Measurements from ENCODE around the gene CADM1. TPM values are rescaled to one million over a fixed set of nuclear protein-coding genes. Genes with fewer than 3 reads are reported as not detected.

The CADM1 gene
- total RNA-seq, 2 experiments from 2014 or later, result 59.7 to 89.7 TPM

GRCh38 chr11:115322553-115323203, 181.5 kb downstream of the CADM1 start:
- POLR2A ChIA-PET, result no interaction called here
- Histone ChIP-seq H4K20me1 (ENCODE audit: insufficient read depth, low read length) (0 out of 2 replicates have a peak, but pooled peaks cover 4% of the 10 kb centered on the region), H3K79me2 (ENCODE audit: insufficient read depth, low read depth, low read length) (no peaks in the 10 kb centered on the region), H3K9me2 (ENCODE audit: insufficient read depth, low read length) (no peaks in the 10 kb centered on the region), H3K9me3 (ENCODE audit: low read length) (no peaks in the 10 kb centered on the region), H3K36me3 (ENCODE audit: insufficient read depth, low read length) (no peaks in the 10 kb centered on the region), H3K27ac (ENCODE audit: low read depth, low read length, poor library complexity, severe bottlenecking) (no peak overlapping the region), H2AFZ (ENCODE audit: low read length) (no peak overlapping the region), H3K4me2 (ENCODE audit: low read length) (no peak overlapping the region), H3K4me1 (ENCODE audit: insufficient read depth, low read length, poor library complexity, severe bottlenecking) (no peaks in the 10 kb centered on the region), H3K4me3 (ENCODE audit: low read depth, low read length, poor library complexity, severe bottlenecking) (no peak overlapping the region)
- DNase-seq (ENCODE audit: low spot score), result no peak
- TF ChIP-seq EZH2phosphoT487 (IDR thresholded peaks at IDR 0.05; ENCODE audit: borderline replicate concordance, low read depth, low read length) (no peak), CTCF (conservative IDR thresholded peaks at IDR 0.05; ENCODE audit: low read length) (no peak)
- CTCF ChIA-PET (ENCODE audit: unreplicated experiment), result no interaction called here
- intact Hi-C loops (cut with micrococcal nuclease; ENCODE audit: unreplicated experiment), result loop anchor here (5.0 to 10.0 kb wide), 3 partner anchors 150 to 752 kb away; no protein-coding TSS in a partner anchor
- BruUV-seq (replicated peaks), result no TSS peak

GRCh38 chr11:115321605-115322289, 182.5 kb downstream of the CADM1 start:
- ChIA-PET POLR2A (no interaction called here), CTCF (ENCODE audit: unreplicated experiment) (no interaction called here)
- no peaks in the 10 kb centered on the region for H3K9me3 ChIP-seq (ENCODE audit: low read length)
- H3K79me2 ChIP-seq (ENCODE audit: insufficient read depth, low read depth, low read length), result no peaks in the 10 kb centered on the region
- no peak overlapping the region for H3K4me3 ChIP-seq (ENCODE audit: low read depth, low read length, poor library complexity, severe bottlenecking)
- no peaks in the 10 kb centered on the region for H3K4me1 ChIP-seq (ENCODE audit: insufficient read depth, low read length, poor library complexity, severe bottlenecking)
- no peaks in the 10 kb centered on the region for H3K9me2 ChIP-seq (ENCODE audit: insufficient read depth, low read length)
- DNase-seq (ENCODE audit: low spot score), result no peak
- BruUV-seq (replicated peaks), result no TSS peak
- H4K20me1 ChIP-seq (ENCODE audit: insufficient read depth, low read length), result 0 out of 2 replicates have a peak, but pooled peaks cover 4% of the 10 kb centered on the region
- H3K4me2 ChIP-seq (ENCODE audit: low read length), result no peak overlapping the region
- intact Hi-C loops (cut with micrococcal nuclease; ENCODE audit: unreplicated experiment), result loop anchor here (5.0 to 10.0 kb wide), 3 partner anchors 149 to 753 kb away; no protein-coding TSS in a partner anchor
- TF ChIP-seq EZH2phosphoT487 (IDR thresholded peaks at IDR 0.05; ENCODE audit: borderline replicate concordance, low read depth, low read length), result no peak
- TF ChIP-seq CTCF (conservative IDR thresholded peaks at IDR 0.05; ENCODE audit: low read length), result no peak
- no peak overlapping the region for H2AFZ ChIP-seq (ENCODE audit: low read length)
- H3K27ac ChIP-seq (ENCODE audit: low read depth, low read length, poor library complexity, severe bottlenecking), result no peak overlapping the region
- H3K36me3 ChIP-seq (ENCODE audit: insufficient read depth, low read length), result no peaks in the 10 kb centered on the region
